Colonic mucosa (tissue), 4 donors: Measurements from ENCODE around the gene KRTAP4-12. TPM values are rescaled to one million over a fixed set of nuclear protein-coding genes. Genes with fewer than 3 reads are reported as not detected.
"Not testable (repeated sequence)": the region's sequence is repeated elsewhere in the genome, so short reads cannot be mapped to it uniquely, and the experiment has no call there.

Source experiments
- DNase-seq: peaks from one replicate; pipeline ENCODE4 v3.0.0-alpha.2; 2020
- H3K27ac ChIP-seq: fragments of 200-600 bp; one replicate; pipeline ENCODE4 v1.8.0; 2021
- H3K27me3 ChIP-seq: fragments of 200-600 bp; one replicate; pipeline ENCODE4 v1.8.0; 2021
- H3K36me3 ChIP-seq: fragments of 200-600 bp; one replicate; pipeline ENCODE4 v1.8.0; 2021
- H3K4me1 ChIP-seq: fragments of 200-600 bp; one replicate; pipeline ENCODE4 v1.8.0; 2021; ENCODE audit warnings: mild to moderate bottlenecking
- H3K4me3 ChIP-seq: fragments of 200-600 bp; one replicate; pipeline ENCODE4 v1.8.0; 2021
- H3K9ac ChIP-seq, 2 donors: one replicate each; pipeline ENCODE4 v1.7.0; 2013; ENCODE audit warnings: control low read depth in 2 of 2, low read depth in 2 of 2, low read length in 2 of 2
- H3K9me3 ChIP-seq: fragments of 200-600 bp; one replicate; pipeline ENCODE4 v1.8.0; 2021
- intact Hi-C: fragments of 100-400 bp; cut with DNase I; formaldehyde crosslinking; loops from one replicate; pipeline ENCODE4 v1.14.1; 2022
- total RNA-seq, 2 donors: library from RNA; stranded (reverse); fragmentation: NEBNext Ultra II Directional in 1 of 2; extraction: Animal tissue kit (Norgen Biotek cat#: 25700) in 1 of 2; gene quantifications; one replicate each; pipeline ENCODE4 v1.2.1, GENCODE V29; 2021
- TF ChIP-seq, protein P1 (sequence below): fragments of 200-600 bp; IDR thresholded peaks from one replicate; pipeline ENCODE4 v1.8.0; 2022; ENCODE audit warnings: antibody characterized with exemption, mild to moderate bottlenecking
- donor health status: healthy.
- donor health status: DM: no; HTN: no; CAD: no.
- donor health status: DM: no; HTN: no; CAD: no.

KRTAP4-12 gene
- total RNA-seq, 2 donors from 2014 or later: not detected

DNA sequence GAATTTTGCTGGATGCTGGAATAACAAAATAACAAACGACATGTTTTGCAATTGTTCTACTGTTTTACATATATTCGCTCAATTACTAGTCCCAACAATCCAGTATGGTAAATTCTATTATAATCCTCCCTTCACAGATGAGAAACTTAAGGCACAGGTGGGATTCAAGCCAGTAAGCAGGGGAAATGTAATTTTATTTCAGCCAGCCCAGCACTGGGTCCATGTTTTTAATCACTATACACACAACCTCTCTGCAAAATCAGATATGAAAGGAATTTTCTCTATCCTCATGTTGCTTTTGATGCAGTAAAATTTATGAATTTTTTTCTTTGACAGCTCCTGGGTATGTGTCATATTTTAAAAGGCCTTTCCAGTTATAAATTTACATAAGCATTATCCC is 21.3 kb upstream of the KRTAP4-12 start:
- TF ChIP-seq, protein P1, sequence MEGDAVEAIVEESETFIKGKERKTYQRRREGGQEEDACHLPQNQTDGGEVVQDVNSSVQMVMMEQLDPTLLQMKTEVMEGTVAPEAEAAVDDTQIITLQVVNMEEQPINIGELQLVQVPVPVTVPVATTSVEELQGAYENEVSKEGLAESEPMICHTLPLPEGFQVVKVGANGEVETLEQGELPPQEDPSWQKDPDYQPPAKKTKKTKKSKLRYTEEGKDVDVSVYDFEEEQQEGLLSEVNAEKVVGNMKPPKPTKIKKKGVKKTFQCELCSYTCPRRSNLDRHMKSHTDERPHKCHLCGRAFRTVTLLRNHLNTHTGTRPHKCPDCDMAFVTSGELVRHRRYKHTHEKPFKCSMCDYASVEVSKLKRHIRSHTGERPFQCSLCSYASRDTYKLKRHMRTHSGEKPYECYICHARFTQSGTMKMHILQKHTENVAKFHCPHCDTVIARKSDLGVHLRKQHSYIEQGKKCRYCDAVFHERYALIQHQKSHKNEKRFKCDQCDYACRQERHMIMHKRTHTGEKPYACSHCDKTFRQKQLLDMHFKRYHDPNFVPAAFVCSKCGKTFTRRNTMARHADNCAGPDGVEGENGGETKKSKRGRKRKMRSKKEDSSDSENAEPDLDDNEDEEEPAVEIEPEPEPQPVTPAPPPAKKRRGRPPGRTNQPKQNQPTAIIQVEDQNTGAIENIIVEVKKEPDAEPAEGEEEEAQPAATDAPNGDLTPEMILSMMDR: no peak
- Histone ChIP-seq H3K9me3 (no peaks in the 10 kb centered on the region), H3K4me3 (no peak overlapping the region), H3K4me1 (no peaks in the 10 kb centered on the region), H3K27ac (no peak overlapping the region), H3K9ac (no peak overlapping the region), H3K36me3 (no peaks in the 10 kb centered on the region), H3K27me3 (no peaks in the 10 kb centered on the region)
- intact Hi-C loops: no loop called here
- DNase-seq: no peak

DNA sequence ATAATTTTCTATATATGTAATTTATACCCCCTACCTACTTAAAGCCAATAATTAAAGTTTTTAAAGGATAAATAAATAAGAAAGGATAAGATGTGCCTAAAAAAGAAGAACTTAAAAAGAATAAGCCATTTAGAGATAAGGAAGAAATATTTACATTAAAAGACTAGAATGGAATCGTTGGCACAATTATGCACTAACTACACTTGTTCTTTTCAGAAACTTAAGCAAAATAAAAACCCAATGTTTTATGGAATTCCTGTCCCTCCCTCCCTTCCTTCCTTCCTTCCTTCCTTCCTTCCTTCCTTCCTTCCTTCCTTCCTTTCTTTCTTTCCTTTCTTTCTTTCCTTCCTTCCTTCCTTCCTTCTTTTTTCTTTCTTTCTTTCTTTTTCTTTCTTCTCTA is 20.9 kb upstream of the KRTAP4-12 start:
- Histone ChIP-seq H3K9ac (no peak overlapping the region), H3K9me3 (no peaks in the 10 kb centered on the region), H3K27ac (no peak overlapping the region), H3K4me3 (no peak overlapping the region), H3K27me3 (no peaks in the 10 kb centered on the region), H3K36me3 (no peaks in the 10 kb centered on the region), H3K4me1 (no peaks in the 10 kb centered on the region)
- DNase-seq: no peak
- intact Hi-C loops: no loop called here
- TF ChIP-seq, protein P1: no peak

DNA sequence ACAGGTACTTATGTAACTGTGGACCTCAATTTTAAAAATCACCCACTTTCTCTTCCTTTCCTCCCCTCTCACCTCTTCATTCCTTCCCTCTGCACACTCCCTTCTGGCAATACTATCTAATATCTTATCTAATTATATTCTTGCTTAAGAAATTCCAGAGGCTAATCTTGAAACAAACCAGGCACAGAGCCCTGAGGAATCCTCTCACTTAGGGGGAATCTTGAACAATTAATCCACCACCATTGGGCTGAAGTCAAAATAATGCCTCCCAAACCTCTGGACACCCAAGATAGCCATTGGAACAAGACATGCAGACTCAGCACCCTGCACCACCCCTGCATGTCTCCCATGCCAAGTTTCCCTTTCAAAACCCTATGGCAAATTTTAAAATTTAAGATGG is 17.4 kb upstream of the KRTAP4-12 start:
- Histone ChIP-seq H3K27ac (no peak overlapping the region), H3K9me3 (no peaks in the 10 kb centered on the region), H3K36me3 (no peaks in the 10 kb centered on the region), H3K27me3 (no peaks in the 10 kb centered on the region), H3K9ac (no peak overlapping the region), H3K4me1 (no peaks in the 10 kb centered on the region), H3K4me3 (no peak overlapping the region)
- intact Hi-C loops: no loop called here
- TF ChIP-seq, protein P1: no peak
- no peak for DNase-seq

DNA sequence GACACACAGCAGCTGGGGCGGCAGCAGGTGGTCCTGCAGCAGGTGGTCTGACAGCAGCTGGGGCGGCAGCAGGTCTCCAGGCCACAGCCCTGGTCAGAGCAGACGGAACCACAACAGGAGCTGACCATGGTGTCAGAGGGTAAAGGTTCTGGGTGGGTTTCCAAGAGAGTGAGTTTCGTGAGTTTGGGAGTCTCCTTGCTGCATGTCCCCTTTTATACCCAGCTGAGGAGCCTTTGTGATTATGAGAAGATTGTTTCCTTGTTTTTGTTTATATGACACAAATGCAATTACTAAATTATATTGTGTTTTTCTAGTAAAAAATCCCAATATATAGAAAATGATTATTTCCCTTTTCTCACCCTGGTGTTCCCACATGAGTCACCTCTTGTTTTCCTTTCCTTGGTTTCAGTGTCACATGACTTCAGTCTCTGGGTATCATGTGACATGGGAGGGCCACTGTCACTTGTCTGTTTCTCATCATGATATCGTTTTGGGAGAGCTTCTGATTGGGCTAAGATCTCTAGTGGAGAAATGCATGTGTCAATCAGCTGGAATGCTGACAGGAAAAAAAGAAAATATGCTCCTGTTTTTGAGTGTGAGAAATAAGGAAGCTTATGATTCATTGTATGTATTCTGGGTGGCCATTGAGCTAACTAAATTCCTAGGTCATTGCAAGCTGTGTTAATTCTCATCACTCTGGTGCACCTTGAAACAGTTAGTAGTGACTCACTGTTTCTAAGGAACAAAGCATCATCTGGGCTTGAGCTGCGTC is 16.6 kb upstream of the KRTAP4-12 start, which contains the start of gene KRTAP4-6:
Gene KRTAP4-6 (minus strand): TSS at position 185 of the 772 bp plus-strand sequence. CDS start 57 bp downstream, at position 128.
- H3K27me3 ChIP-seq: no peaks in the 10 kb centered on the region
- intact Hi-C loops: no loop called here
- no peak for DNase-seq
- no peak within 1 kb of the TSS for H3K27ac ChIP-seq
- H3K4me1 ChIP-seq: no peaks in the 10 kb centered on the region
- TF ChIP-seq, protein P1: no peak
- H3K4me3 ChIP-seq: no peak within 1 kb of the TSS
- H3K9ac ChIP-seq: no peak within 1 kb of the TSS
- no peaks in the 10 kb centered on the region for H3K36me3 ChIP-seq
- H3K9me3 ChIP-seq: no peaks in the 10 kb centered on the region

DNA sequence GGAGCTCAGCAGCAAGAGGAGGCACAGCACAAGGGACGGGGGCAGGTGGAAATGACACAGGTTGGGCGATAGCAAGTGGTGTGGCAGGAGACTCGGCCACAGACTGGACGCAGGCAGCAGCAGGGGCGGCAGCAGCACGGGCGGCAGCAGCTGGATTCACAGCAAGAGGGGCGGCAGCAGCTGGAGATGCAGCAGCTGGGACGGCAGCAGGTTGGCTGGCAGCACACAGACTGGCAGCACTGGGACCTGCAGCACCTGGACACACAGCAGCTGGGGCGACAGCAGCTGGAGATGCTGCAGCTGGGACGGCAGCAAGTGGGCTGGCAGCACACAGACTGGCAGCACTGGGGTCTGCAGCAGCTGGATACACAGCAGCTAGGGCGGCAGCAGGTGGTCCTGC is 15.9 kb upstream of the KRTAP4-12 start:
- H3K27me3 ChIP-seq, H3K4me3 ChIP-seq, H3K9ac ChIP-seq, H3K9me3 ChIP-seq, intact Hi-C loops, H3K4me1 ChIP-seq, H3K36me3 ChIP-seq, H3K27ac ChIP-seq, DNase-seq: not testable (repeated sequence)
